ENCODE data around the gene MAT2A.

The MAT2A gene

GRCh38 chr2:85501248-85501647 is 37.7 kb upstream of the MAT2A start:
- no peaks in the 10 kb centered on the region for H3K36me3 ChIP-seq (ENCODE audit: low read depth)
- H3K4me1 ChIP-seq (ENCODE audit: insufficient read depth, poor library complexity, severe bottlenecking): peaks cover 34% of the 10 kb centered on the region
- H3K4me3 ChIP-seq (ENCODE audit: severe bottlenecking): no peak overlapping the region
- H3K9me3 ChIP-seq (ENCODE audit: severe bottlenecking): no peaks in the 10 kb centered on the region
- ATAC-seq (ENCODE audit: low read depth) (no peak), DNase-seq (ENCODE audit: low spot score) (no peak)
- H3K27ac ChIP-seq (ENCODE audit: poor library complexity, severe bottlenecking): peak overlapping the region; percentile 77
- TF ChIP-seq CTCF (IDR thresholded peaks at IDR 0.05; ENCODE audit: poor library complexity, severe bottlenecking): no peak
- no peaks in the 10 kb centered on the region for H3K27me3 ChIP-seq (ENCODE audit: insufficient read depth, poor library complexity, severe bottlenecking)

GRCh38 chr2:85502720-85503119 is 36.2 kb upstream of the MAT2A start:
- H3K4me3 ChIP-seq (ENCODE audit: severe bottlenecking): no peak overlapping the region
- no peak for DNase-seq (ENCODE audit: low spot score)
- no peaks in the 10 kb centered on the region for H3K36me3 ChIP-seq (ENCODE audit: low read depth)
- H3K4me1 ChIP-seq (ENCODE audit: insufficient read depth, poor library complexity, severe bottlenecking): peaks cover 34% of the 10 kb centered on the region
- H3K27ac ChIP-seq (ENCODE audit: poor library complexity, severe bottlenecking): peak overlapping the region; percentile 91
- no peaks in the 10 kb centered on the region for H3K9me3 ChIP-seq (ENCODE audit: severe bottlenecking)
- no peaks in the 10 kb centered on the region for H3K27me3 ChIP-seq (ENCODE audit: insufficient read depth, poor library complexity, severe bottlenecking)
- no peak for TF ChIP-seq CTCF (IDR thresholded peaks at IDR 0.05; ENCODE audit: poor library complexity, severe bottlenecking)
- no peak for ATAC-seq (ENCODE audit: low read depth)

- no peaks in the 10 kb centered on the region for H3K36me3 ChIP-seq (ENCODE audit: low read depth)
- H3K4me1 ChIP-seq (ENCODE audit: insufficient read depth, poor library complexity, severe bottlenecking): peaks cover 34% of the 10 kb centered on the region
- peak; percentile 33 for ATAC-seq (ENCODE audit: low read depth)
- peak; percentile 77 for DNase-seq (ENCODE audit: low spot score)
- no peaks in the 10 kb centered on the region for H3K9me3 ChIP-seq (ENCODE audit: severe bottlenecking)
- H3K27me3 ChIP-seq (ENCODE audit: insufficient read depth, poor library complexity, severe bottlenecking): no peaks in the 10 kb centered on the region
- no peak overlapping the region for H3K4me3 ChIP-seq (ENCODE audit: severe bottlenecking)
- H3K27ac ChIP-seq (ENCODE audit: poor library complexity, severe bottlenecking): peak overlapping the region; percentile 91
- TF ChIP-seq CTCF (IDR thresholded peaks at IDR 0.05; ENCODE audit: poor library complexity, severe bottlenecking): peak; percentile 13
Observed at GRCh38 chr2:85503168-85503850, 35.7 kb upstream of the MAT2A start.

GRCh38 chr2:85503851-85504777 is 34.9 kb upstream of the MAT2A start:
- DNase-seq (ENCODE audit: low spot score): no peak
- Histone ChIP-seq H3K4me1 (ENCODE audit: insufficient read depth, poor library complexity, severe bottlenecking) (peaks cover 34% of the 10 kb centered on the region), H3K9me3 (ENCODE audit: severe bottlenecking) (no peaks in the 10 kb centered on the region), H3K27me3 (ENCODE audit: insufficient read depth, poor library complexity, severe bottlenecking) (no peaks in the 10 kb centered on the region), H3K27ac (ENCODE audit: poor library complexity, severe bottlenecking) (peak overlapping the region; percentile 91), H3K4me3 (ENCODE audit: severe bottlenecking) (no peak overlapping the region), H3K36me3 (ENCODE audit: low read depth) (no peaks in the 10 kb centered on the region)
- ATAC-seq (ENCODE audit: low read depth): no peak
- no peak for TF ChIP-seq CTCF (IDR thresholded peaks at IDR 0.05; ENCODE audit: poor library complexity, severe bottlenecking)
